Transverse colon (tissue), 4 donors: Measurements from ENCODE around the gene OBI1. TPM values are rescaled to one million over a fixed set of nuclear protein-coding genes. Genes with fewer than 3 reads are reported as not detected.
"Not testable (repeated sequence)": the region's sequence is repeated elsewhere in the genome, so short reads cannot be mapped to it uniquely, and the experiment has no call there.

Experiments used
- DNase-seq: peaks from one replicate; pipeline ENCODE4 v3.0.0-alpha.2; 2019
- H3K27ac ChIP-seq, 4 donors: fragments of 200-600 bp; sonication (generic); 2 replicates each; pipeline ENCODE4 v1.5.1; 2016 to 2018; ENCODE audit warnings: inconsistent platforms in 4 of 4
- H3K27me3 ChIP-seq: fragments of 200-600 bp; sonication (generic); 2 replicates; pipeline ENCODE4 v1.5.1; 2017; ENCODE audit warnings: inconsistent platforms
- H3K36me3 ChIP-seq, 4 donors: fragments of 200-600 bp; sonication (generic); 2 replicates each; pipeline ENCODE4 v1.5.1; 2017 to 2019; ENCODE audit warnings: inconsistent platforms in 4 of 4
- H3K4me1 ChIP-seq, 4 donors: fragments of 200-600 bp; sonication (generic); 2 replicates each; pipeline ENCODE4 v1.5.1; 2017 to 2020; ENCODE audit warnings: inconsistent platforms in 4 of 4
- H3K4me3 ChIP-seq, 4 donors: fragments of 200-600 bp; sonication (generic); 1 replicate in 1 of 4; 2 replicates in 3 of 4; pipeline versions ENCODE4 v1.5.1 to v1.6.1; 2017 to 2019; ENCODE audit warnings: inconsistent platforms in 4 of 4
- H3K9me3 ChIP-seq, 2 donors: fragments of 200-600 bp; sonication (generic); 2 replicates each; pipeline ENCODE4 v1.5.1; 2017 to 2019; ENCODE audit warnings: inconsistent platforms in 2 of 2
- EP300 ChIP-seq: sonication (generic); formaldehyde crosslinking; IDR thresholded peaks from one replicate; pipeline ENCODE4 v1.6.1; 2017; ENCODE audit warnings: antibody characterized with exemption, low read depth
- POLR2A ChIP-seq: fragments of 450-650 bp; IDR thresholded peaks from one replicate; pipeline ENCODE4 v1.6.1; 2016; ENCODE audit warnings: antibody characterized with exemption, mild to moderate bottlenecking, moderate library complexity
- POLR2AphosphoS5 ChIP-seq, 3 donors: sonication (generic); formaldehyde crosslinking; IDR thresholded peaks; one replicate each; pipeline ENCODE4 v1.6.1; 2016; ENCODE audit warnings: antibody characterized with exemption in 3 of 3
- WGBS, 2 donors: methylation state at CpG; one replicate each; pipeline ENCODE4 v1.1.5; 2018; ENCODE audit warnings: low coverage in 1 of 2; 5-methylcytosine and 5-hydroxymethylcytosine counted together
- in situ Hi-C, 4 donors: fragments of 200-750 bp; cut with MboI; loops; one replicate each; pipeline versions ENCODE4 v1.15.0 to v1.15.1; 2017; ENCODE audit warnings: low sequenced_read_pairs in 3 of 4, low pct_ligation_motif_present in 1 of 4, low pct_unique_long_range_greater_than_20kb in 1 of 4
- intact Hi-C: fragments of 100-400 bp; cut with DNase I; formaldehyde crosslinking; loops from one replicate; pipeline ENCODE4 v1.15.1; 2023; ENCODE audit warnings: low total_unique reads
- total RNA-seq, 4 donors: library from RNA; depleted of rRNA; stranded (reverse); fragments of >200 nt; gene quantifications; one replicate each; pipeline ENCODE4 v1.1.0, GENCODE V29; 2016
- TF ChIP-seq, protein P1 (sequence below), 5 experiments: fragments of 200-600 bp in 3 of 5; fragments of 450-650 bp in 2 of 5; sonication (generic) in 3 of 5; IDR thresholded peaks; 1 replicate in 2 of 5; 2 replicates in 3 of 5; pipeline ENCODE4 v1.5.1; 2016 to 2017; ENCODE audit warnings: antibody characterized with exemption in 5 of 5, inconsistent platforms in 3 of 5, mild to moderate bottlenecking in 2 of 5, moderate library complexity in 1 of 5

OBI1 gene
- total RNA-seq, 4 donors from 2014 or later: 2.0 to 7.9 (median 4.2) TPM

GRCh38 chr13:78652651-78653050, 6.3 kb downstream of the OBI1 start:
- Histone ChIP-seq H3K9me3 (no peaks in the 10 kb centered on the region), H3K27me3 (no peaks in the 10 kb centered on the region), H3K4me3 (no peak overlapping the region), H3K36me3 (no peaks in the 10 kb centered on the region), H3K4me1 (peaks cover 2 to 17% (median 6%) of the 10 kb centered on the region in 4 donors), H3K27ac (no peak overlapping the region)
- WGBS, 2 donors: 85% methylated on average over 1 of the region's 1 CpG; no CpG with 5 or more reads in 1 of the 2 donors
- TF ChIP-seq POLR2AphosphoS5 (IDR thresholded peaks at IDR 0.05): no peak
- TF ChIP-seq, protein P1, sequence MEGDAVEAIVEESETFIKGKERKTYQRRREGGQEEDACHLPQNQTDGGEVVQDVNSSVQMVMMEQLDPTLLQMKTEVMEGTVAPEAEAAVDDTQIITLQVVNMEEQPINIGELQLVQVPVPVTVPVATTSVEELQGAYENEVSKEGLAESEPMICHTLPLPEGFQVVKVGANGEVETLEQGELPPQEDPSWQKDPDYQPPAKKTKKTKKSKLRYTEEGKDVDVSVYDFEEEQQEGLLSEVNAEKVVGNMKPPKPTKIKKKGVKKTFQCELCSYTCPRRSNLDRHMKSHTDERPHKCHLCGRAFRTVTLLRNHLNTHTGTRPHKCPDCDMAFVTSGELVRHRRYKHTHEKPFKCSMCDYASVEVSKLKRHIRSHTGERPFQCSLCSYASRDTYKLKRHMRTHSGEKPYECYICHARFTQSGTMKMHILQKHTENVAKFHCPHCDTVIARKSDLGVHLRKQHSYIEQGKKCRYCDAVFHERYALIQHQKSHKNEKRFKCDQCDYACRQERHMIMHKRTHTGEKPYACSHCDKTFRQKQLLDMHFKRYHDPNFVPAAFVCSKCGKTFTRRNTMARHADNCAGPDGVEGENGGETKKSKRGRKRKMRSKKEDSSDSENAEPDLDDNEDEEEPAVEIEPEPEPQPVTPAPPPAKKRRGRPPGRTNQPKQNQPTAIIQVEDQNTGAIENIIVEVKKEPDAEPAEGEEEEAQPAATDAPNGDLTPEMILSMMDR (IDR thresholded peaks at IDR 0.05): no peak
- TF ChIP-seq POLR2A: no peak
- TF ChIP-seq EP300: no peak
- intact Hi-C loops (no loop called here), in situ Hi-C loops (no loop called here)
- no peak for DNase-seq

- Histone ChIP-seq H3K27ac (no peak overlapping the region), H3K4me1 (peaks cover 0 to 23% (median 0%) of the 10 kb centered on the region in 4 donors), H3K4me3 (no peak overlapping the region), H3K27me3 (no peaks in the 10 kb centered on the region), H3K9me3 (no peaks in the 10 kb centered on the region), H3K36me3 (no peaks in the 10 kb centered on the region)
- in situ Hi-C loops (no loop called here), intact Hi-C loops (no loop called here)
- TF ChIP-seq, protein P1 (IDR thresholded peaks at IDR 0.05): no peak
- no peak for TF ChIP-seq POLR2A
- TF ChIP-seq POLR2AphosphoS5 (IDR thresholded peaks at IDR 0.05): no peak
- TF ChIP-seq EP300: no peak
- DNase-seq: no peak
- 89 to 93% methylated on average over 2 of the region's 2 CpGs for WGBS, 2 donors
Observed at GRCh38 chr13:78650717-78651083, 8.3 kb downstream of the OBI1 start.

DNA sequence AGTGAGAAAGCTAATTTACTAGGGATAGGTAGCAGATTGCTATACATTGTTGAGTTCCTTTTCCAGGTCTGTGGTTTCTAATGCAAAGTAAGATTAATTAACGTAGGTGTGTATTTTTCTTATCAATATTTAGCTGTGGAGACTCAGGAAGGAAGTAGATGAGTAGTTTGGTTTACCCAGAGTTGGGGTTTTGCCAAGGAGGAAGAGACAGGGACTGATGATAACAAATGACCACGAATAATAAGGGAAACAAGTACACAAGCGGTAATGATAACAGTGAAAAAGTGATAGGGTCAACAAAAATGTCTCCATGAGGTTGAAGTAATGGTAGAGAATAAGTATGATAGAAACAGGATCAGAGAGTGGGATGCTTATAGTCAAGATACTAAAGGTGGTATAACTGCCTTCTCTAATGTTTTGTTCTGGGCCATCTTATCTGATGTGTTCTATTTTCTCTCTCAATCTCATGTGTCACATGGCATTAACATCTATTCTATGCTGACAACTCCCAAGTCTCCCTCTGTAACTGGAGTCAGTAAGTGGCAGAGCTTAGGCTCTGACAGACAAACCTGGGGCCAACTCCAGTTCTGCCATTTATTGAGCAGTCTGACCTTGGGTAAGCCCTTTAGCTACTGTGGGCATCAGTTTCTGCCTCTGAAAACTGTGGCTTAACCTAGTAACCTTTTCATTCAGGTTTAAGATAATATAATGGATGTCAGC, 8.8 kb downstream of the OBI1 start:
- 51 to 57% methylated on average over 3 of the region's 3 CpGs for WGBS, 2 donors
- no peak for DNase-seq
- Histone ChIP-seq H3K9me3 (no peaks in the 10 kb centered on the region), H3K27me3 (no peaks in the 10 kb centered on the region), H3K4me1 (peaks cover 0 to 23% (median 0%) of the 10 kb centered on the region in 4 donors), H3K36me3 (no peaks in the 10 kb centered on the region), H3K27ac (no peak overlapping the region), H3K4me3 (no peak overlapping the region)
- in situ Hi-C loops: no loop called here
- TF ChIP-seq POLR2AphosphoS5 (IDR thresholded peaks at IDR 0.05) (no peak), EP300 (no peak), POLR2A (no peak)
- TF ChIP-seq, protein P1 (IDR thresholded peaks at IDR 0.05): no peak
- intact Hi-C loops: no loop called here

- H3K36me3 ChIP-seq, H3K4me3 ChIP-seq, DNase-seq, H3K27me3 ChIP-seq, H3K9me3 ChIP-seq, H3K27ac ChIP-seq, intact Hi-C loops, in situ Hi-C loops: not testable (repeated sequence)
- 71 to 74% methylated on average over 6 to 11 of the region's 11 CpGs for WGBS, 2 donors
- peaks cover 0 to 23% (median 0%) of the 10 kb centered on the region in 4 donors for H3K4me1 ChIP-seq
Observed at GRCh38 chr13:78647109-78647678, 11.8 kb downstream of the OBI1 start.
